Fibroblast of the aortic adventitia (primary cell): ENCODE data around the gene USP6. TPM values are rescaled to one million over a fixed set of nuclear protein-coding genes. Genes with fewer than 3 reads are reported as not detected.
A peak's percentile ranks its signal among the peaks of the same experiment; 100 is the strongest.
"Not testable (repeated sequence)": the region's sequence is repeated elsewhere in the genome, so short reads cannot be mapped to it uniquely, and the experiment has no call there.

Experiments used
- DNase-seq: peaks from one replicate; pipeline ENCODE4 v3.0.0-alpha.2; 2010; ENCODE audit warnings: low read depth
- H3K4me3 ChIP-seq: 2 replicates; pipeline ENCODE4 v1.5.1; 2011; ENCODE audit warnings: low read depth, mild to moderate bottlenecking, control low read depth, low read length, moderate library complexity
- total RNA-seq: library from RNA; depleted of rRNA; stranded (reverse); fragments of >200 nt; gene quantifications from 2 replicates; pipeline ENCODE4 v1.2.3, GENCODE V29; 2012; ENCODE audit warnings: low replicate concordance
- TF ChIP-seq, protein P1 (sequence below): IDR thresholded peaks from 2 replicates; pipeline ENCODE4 v1.5.1; 2011; ENCODE audit warnings: mild to moderate bottlenecking, low read length, control low read depth, inconsistent platforms; ENCODE audit not compliant: insufficient read depth

The USP6 gene
- total RNA-seq, 1 donor = not detected

- no peak for DNase-seq
- H3K4me3 ChIP-seq = no peak overlapping the region
- TF ChIP-seq, protein P1, sequence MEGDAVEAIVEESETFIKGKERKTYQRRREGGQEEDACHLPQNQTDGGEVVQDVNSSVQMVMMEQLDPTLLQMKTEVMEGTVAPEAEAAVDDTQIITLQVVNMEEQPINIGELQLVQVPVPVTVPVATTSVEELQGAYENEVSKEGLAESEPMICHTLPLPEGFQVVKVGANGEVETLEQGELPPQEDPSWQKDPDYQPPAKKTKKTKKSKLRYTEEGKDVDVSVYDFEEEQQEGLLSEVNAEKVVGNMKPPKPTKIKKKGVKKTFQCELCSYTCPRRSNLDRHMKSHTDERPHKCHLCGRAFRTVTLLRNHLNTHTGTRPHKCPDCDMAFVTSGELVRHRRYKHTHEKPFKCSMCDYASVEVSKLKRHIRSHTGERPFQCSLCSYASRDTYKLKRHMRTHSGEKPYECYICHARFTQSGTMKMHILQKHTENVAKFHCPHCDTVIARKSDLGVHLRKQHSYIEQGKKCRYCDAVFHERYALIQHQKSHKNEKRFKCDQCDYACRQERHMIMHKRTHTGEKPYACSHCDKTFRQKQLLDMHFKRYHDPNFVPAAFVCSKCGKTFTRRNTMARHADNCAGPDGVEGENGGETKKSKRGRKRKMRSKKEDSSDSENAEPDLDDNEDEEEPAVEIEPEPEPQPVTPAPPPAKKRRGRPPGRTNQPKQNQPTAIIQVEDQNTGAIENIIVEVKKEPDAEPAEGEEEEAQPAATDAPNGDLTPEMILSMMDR = no peak
Observed at GRCh38 chr17:5138616-5139457, 23.0 kb downstream of the USP6 start.

GRCh38 chr17:5139458-5139732, 23.6 kb downstream of the USP6 start:
- DNase-seq = no peak
- TF ChIP-seq, protein P1 = no peak
- no peak overlapping the region for H3K4me3 ChIP-seq

- H3K4me3 ChIP-seq = not testable (repeated sequence)
Observed at GRCh38 chr17:5142877-5143276, 27.0 kb downstream of the USP6 start.

GRCh38 chr17:5146122-5146521, 30.3 kb downstream of the USP6 start:
- not testable (repeated sequence) for DNase-seq

More at GRCh38 chr17:5142877-5143276, 27.0 kb downstream of the USP6 start:
- DNase-seq = not testable (repeated sequence)

GRCh38 chr17:5160702-5161101, 44.9 kb downstream of the USP6 start:
- not testable (repeated sequence) for DNase-seq, H3K4me3 ChIP-seq

More at GRCh38 chr17:5146122-5146521, 30.3 kb downstream of the USP6 start:
- not testable (repeated sequence) for H3K4me3 ChIP-seq

DNA sequence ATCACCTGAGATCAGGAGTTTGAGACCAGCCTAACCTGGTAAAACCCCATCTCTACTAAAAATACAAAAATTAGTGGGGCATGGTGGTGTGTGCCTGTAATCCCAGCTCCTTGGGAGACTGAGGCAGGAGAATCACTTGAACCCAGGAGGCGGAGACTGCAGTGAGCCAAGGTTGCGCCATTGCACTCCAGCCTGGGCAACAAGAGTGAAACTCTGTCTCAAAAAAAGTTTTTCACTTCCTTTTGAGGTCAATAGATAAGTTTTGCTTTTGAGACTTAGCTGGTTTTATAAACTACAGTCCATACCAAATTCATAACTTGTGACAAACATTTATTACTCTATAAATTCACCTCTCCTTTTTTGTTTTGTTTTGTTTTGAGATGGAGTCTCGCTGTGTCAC, 46.0 kb downstream of the USP6 start:
- not testable (repeated sequence) for H3K4me3 ChIP-seq, DNase-seq

GRCh38 chr17:5164436-5164835, 48.6 kb downstream of the USP6 start:
- no peak overlapping the region for H3K4me3 ChIP-seq
- TF ChIP-seq, protein P1 = no peak
- DNase-seq = no peak

DNA sequence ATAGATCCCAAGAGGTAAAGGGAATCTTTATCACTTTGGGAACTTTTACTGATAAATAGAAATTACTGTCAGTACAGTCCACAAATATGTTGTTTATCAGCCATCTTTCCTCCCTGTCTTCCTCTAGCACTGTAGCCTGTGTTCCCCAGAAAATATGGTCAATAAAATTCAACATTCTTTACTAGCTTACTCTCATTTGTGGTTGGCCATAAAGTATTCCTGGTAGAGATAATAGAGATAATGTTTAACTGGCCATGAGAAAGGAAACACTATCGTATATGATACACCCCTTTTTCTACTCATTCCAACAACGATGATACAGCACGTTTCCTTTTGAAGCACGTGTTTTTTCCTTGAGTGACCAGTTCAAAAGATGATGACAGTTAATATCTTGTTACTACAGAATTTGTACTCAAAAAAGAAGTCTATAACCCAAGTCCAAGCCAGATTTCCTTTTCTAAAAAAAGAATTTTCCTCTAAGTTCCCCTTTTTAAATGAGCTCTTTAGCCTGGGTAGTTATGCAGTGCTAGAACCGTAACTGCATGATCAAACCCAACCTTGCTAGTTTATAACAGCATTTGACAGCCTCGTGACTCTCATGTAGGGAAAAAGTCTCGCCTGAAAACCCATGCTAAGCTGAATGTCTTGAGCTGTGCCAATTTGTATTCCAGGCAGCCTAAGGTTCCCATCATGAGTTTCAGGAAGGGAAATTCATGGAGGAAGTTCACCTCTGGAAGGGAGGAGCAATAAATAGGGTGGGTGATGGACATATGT, 50.1 kb downstream of the USP6 start:
- not testable (repeated sequence) for H3K4me3 ChIP-seq
- DNase-seq = peak; percentile 60

- not testable (repeated sequence) for H3K4me3 ChIP-seq, DNase-seq
Observed at GRCh38 chr17:5175027-5175426, 59.2 kb downstream of the USP6 start.

- TF ChIP-seq, protein P1 = no peak
- no peak for DNase-seq
- H3K4me3 ChIP-seq = no peak overlapping the region
Observed at GRCh38 chr17:5179003-5179402, 63.2 kb downstream of the USP6 start.
